Progenitor cell of endocrine pancreas (in vitro differentiated cells): ENCODE data around the gene RARB. TPM values are rescaled to one million over a fixed set of nuclear protein-coding genes. Genes with fewer than 3 reads are reported as not detected.

Experiments
- DNase-seq: peaks from one replicate; pipeline ENCODE4 v3.0.0; 2021; ENCODE audit warnings: low spot score; ENCODE audit not compliant: unreplicated experiment
- H3K27ac Mint-ChIP-seq: 2 replicates; pipeline ENCODE4 v1.8.0; 2021; ENCODE audit warnings: mild to moderate bottlenecking, moderate library complexity, mixed read lengths
- H3K27me3 Mint-ChIP-seq: 2 replicates; pipeline ENCODE4 v1.8.0; 2021; ENCODE audit warnings: mixed read lengths
- H3K36me3 Mint-ChIP-seq: 2 replicates; pipeline ENCODE4 v1.8.0; 2022; ENCODE audit warnings: mixed read lengths; ENCODE audit not compliant: insufficient read depth
- H3K4me1 Mint-ChIP-seq: 2 replicates; pipeline ENCODE4 v1.8.0; 2021; ENCODE audit warnings: low read depth, mixed read lengths
- H3K4me3 Mint-ChIP-seq: 2 replicates; pipeline ENCODE4 v1.8.0; 2021; ENCODE audit warnings: low read depth, mild to moderate bottlenecking, moderate library complexity, mixed read lengths
- H3K9me3 Mint-ChIP-seq: 2 replicates; pipeline ENCODE4 v1.8.0; 2021; ENCODE audit warnings: low read depth, mixed read lengths
- CTCF ChIP-seq: fragments of 200-600 bp; sonication (generic); IDR thresholded peaks from one replicate; pipeline ENCODE4 v1.5.0; 2021; ENCODE audit warnings: antibody characterized with exemption, mild to moderate bottlenecking; ENCODE audit not compliant: unreplicated experiment
- total RNA-seq: library from RNA; stranded (reverse); gene quantifications from 2 replicates; pipeline ENCODE4 v1.2.1, GENCODE V29; 2021

Gene RARB
- total RNA-seq, 1 donor from 2014 or later = 30.0 TPM

- DNase-seq = no peak
- no peak overlapping the region for H3K27ac Mint-ChIP-seq
- H3K4me3 Mint-ChIP-seq = no peak overlapping the region
- no peaks in the 10 kb centered on the region for H3K9me3 Mint-ChIP-seq
- no peaks in the 10 kb centered on the region for H3K27me3 Mint-ChIP-seq
- peaks cover 12% of the 10 kb centered on the region for H3K36me3 Mint-ChIP-seq
- peaks cover 42% of the 10 kb centered on the region for H3K4me1 Mint-ChIP-seq
- no peak for TF ChIP-seq CTCF
Observed at GRCh38 chr3:25449857-25450256, 21.8 kb downstream of the RARB start.

GRCh38 chr3:25452192-25452591, 24.1 kb downstream of the RARB start:
- no peak for TF ChIP-seq CTCF
- no peak overlapping the region for H3K4me3 Mint-ChIP-seq
- H3K4me1 Mint-ChIP-seq = peaks cover 57% of the 10 kb centered on the region
- H3K27ac Mint-ChIP-seq = no peak overlapping the region
- no peaks in the 10 kb centered on the region for H3K27me3 Mint-ChIP-seq
- H3K36me3 Mint-ChIP-seq = peaks cover 12% of the 10 kb centered on the region
- no peak for DNase-seq
- no peaks in the 10 kb centered on the region for H3K9me3 Mint-ChIP-seq

- DNase-seq = no peak
- TF ChIP-seq CTCF = no peak
- H3K27ac Mint-ChIP-seq = no peak overlapping the region
- H3K27me3 Mint-ChIP-seq = no peaks in the 10 kb centered on the region
- H3K36me3 Mint-ChIP-seq = peaks cover 12% of the 10 kb centered on the region
- no peaks in the 10 kb centered on the region for H3K9me3 Mint-ChIP-seq
- H3K4me3 Mint-ChIP-seq = no peak overlapping the region
- H3K4me1 Mint-ChIP-seq = peaks cover 57% of the 10 kb centered on the region
Observed at GRCh38 chr3:25452740-25453139, 24.7 kb downstream of the RARB start.

GRCh38 chr3:25453619-25454004, 25.5 kb downstream of the RARB start:
- peaks cover 64% of the 10 kb centered on the region for H3K4me1 Mint-ChIP-seq
- peak overlapping the region; percentile 89 for H3K27ac Mint-ChIP-seq
- H3K4me3 Mint-ChIP-seq = no peak overlapping the region

GRCh38 chr3:25454005-25454927, 26.2 kb downstream of the RARB start:
- peak overlapping the region; percentile 89 for H3K27ac Mint-ChIP-seq
- H3K4me1 Mint-ChIP-seq = peaks cover 67% of the 10 kb centered on the region
- H3K4me3 Mint-ChIP-seq = peak overlapping the region; percentile 17
- no peaks in the 10 kb centered on the region for H3K9me3 Mint-ChIP-seq
- no peak for TF ChIP-seq CTCF
- no peak for DNase-seq
- peaks cover 12% of the 10 kb centered on the region for H3K36me3 Mint-ChIP-seq
- H3K27me3 Mint-ChIP-seq = no peaks in the 10 kb centered on the region

More at GRCh38 chr3:25453619-25454004, 25.5 kb downstream of the RARB start:
- H3K9me3 Mint-ChIP-seq = no peaks in the 10 kb centered on the region
- H3K36me3 Mint-ChIP-seq = peaks cover 12% of the 10 kb centered on the region
- no peak for DNase-seq
- no peak for TF ChIP-seq CTCF
- no peaks in the 10 kb centered on the region for H3K27me3 Mint-ChIP-seq
